HL-60 (cell line): Measurements from ENCODE around the gene MAN1C1.

ENCODE experiments used
- DNase-seq, 2 experiments: peaks; one replicate each; pipeline ENCODE4 v3.0.0-alpha.2; 2010 to 2020; ENCODE audit warnings: low read depth in 1 of 2, low spot score in 1 of 2
- H3K27ac ChIP-seq: fragments of 250-450 bp; sonication (Bioruptor Pico); replicated peaks from 2 replicates; pipeline ENCODE4 v1.5.1; 2020; ENCODE audit warnings: mild to moderate bottlenecking, moderate library complexity
- H3K27me3 ChIP-seq: fragments of 250-450 bp; sonication (Bioruptor Pico); 2 replicates; pipeline ENCODE4 v1.5.1; 2021; ENCODE audit warnings: mild to moderate bottlenecking, moderate library complexity; ENCODE audit not compliant: insufficient read depth, poor library complexity, severe bottlenecking
- H3K4me3 ChIP-seq: replicated peaks from 2 replicates; pipeline ENCODE4 v1.5.1; 2011; ENCODE audit warnings: mild to moderate bottlenecking, control low read depth, low read length; ENCODE audit not compliant: insufficient read depth
- GABPA ChIP-seq: IDR thresholded peaks from 2 replicates; pipeline ENCODE4 v1.6.1; 2012; ENCODE audit warnings: low read depth
- POLR2AphosphoS5 ChIP-seq: IDR thresholded peaks from 2 replicates; pipeline ENCODE4 v1.6.1; 2012; ENCODE audit warnings: low read depth
- SPI1 ChIP-seq: IDR thresholded peaks from 2 replicates; pipeline ENCODE4 v1.6.1; 2012; ENCODE audit warnings: low read depth, mild to moderate bottlenecking, borderline replicate concordance
- long read RNA-seq: library from polyadenylated mRNA; unstranded; transcript quantifications from one replicate; pipeline ENCODE4 v2.0.0, GENCODE V29; 2020
- TF ChIP-seq, protein P1 (sequence below): IDR thresholded peaks from 2 replicates; pipeline ENCODE4 v1.6.1; 2012; ENCODE audit warnings: low read depth; ENCODE audit not compliant: insufficient replicate concordance
- TF ChIP-seq, protein P2 (sequence below): IDR thresholded peaks from one replicate; pipeline ENCODE4 v1.5.1; 2011; ENCODE audit warnings: low read length, control low read depth, inconsistent platforms; ENCODE audit not compliant: insufficient read depth

The MAN1C1 gene
- long read RNA-seq, full-length matches to known transcripts = 1 of 4 reads
- long read RNA-seq, partial matches to known transcripts = 0 of 4 reads
- long read RNA-seq, other reads (novel, unspliced or antisense) = 3 of 4 reads

DNA sequence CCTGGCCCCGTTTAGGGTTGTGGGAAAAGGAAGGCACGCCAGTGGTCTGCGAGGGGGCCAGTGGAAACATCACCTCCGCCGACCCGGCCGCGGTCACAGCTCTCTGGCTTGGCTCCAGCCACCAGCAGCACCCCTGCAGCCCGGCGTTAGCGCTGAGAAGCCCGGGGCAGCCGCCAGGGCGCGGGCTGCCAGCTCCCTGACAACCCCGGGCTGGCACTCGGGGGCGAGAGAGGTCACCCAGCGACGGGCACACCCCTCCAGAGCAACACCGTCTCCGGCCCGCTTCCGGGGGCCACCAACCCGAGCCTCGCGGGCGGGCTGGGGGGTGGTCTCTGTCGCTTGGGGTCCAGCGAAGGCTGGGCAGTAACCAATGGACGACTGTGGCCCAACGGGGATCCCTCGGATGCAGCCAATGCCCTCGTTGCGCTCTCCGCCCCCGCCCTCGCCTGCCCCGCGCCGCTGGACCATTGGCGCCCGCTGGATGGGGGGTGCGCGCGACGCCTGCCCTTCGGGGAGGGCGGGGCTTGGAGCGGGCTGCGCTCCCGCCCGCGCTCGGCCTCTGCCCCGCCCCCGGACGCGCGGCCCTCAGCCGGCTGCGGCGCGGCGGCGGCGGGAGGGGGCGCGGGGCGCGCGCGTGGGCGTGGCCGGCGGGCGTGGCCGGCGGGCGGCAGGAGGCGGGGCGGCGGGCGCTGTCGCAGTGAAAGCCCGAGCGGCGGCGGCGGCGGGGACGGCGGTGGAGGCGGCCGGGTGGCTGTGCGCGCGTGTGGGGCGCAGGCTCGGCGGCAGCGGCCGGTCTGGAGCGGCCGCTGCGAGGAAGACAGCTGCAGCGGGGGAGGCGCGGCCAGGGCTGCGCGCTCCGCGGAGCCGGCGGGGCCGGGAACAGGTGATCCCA, at the start of gene MAN1C1:
MAN1C1 (plus strand) TSS at position 697 of the 892 bp plus-strand sequence. CDS start 1,007 bp downstream, outside the sequence.
- H3K27ac ChIP-seq = 0 out of 2 replicates have a peak within 1 kb of the TSS, but pooled peaks have one; percentile 9
- DNase-seq = peak; percentile 57 to 73
- no peak for TF ChIP-seq POLR2AphosphoS5
- TF ChIP-seq, protein P1, sequence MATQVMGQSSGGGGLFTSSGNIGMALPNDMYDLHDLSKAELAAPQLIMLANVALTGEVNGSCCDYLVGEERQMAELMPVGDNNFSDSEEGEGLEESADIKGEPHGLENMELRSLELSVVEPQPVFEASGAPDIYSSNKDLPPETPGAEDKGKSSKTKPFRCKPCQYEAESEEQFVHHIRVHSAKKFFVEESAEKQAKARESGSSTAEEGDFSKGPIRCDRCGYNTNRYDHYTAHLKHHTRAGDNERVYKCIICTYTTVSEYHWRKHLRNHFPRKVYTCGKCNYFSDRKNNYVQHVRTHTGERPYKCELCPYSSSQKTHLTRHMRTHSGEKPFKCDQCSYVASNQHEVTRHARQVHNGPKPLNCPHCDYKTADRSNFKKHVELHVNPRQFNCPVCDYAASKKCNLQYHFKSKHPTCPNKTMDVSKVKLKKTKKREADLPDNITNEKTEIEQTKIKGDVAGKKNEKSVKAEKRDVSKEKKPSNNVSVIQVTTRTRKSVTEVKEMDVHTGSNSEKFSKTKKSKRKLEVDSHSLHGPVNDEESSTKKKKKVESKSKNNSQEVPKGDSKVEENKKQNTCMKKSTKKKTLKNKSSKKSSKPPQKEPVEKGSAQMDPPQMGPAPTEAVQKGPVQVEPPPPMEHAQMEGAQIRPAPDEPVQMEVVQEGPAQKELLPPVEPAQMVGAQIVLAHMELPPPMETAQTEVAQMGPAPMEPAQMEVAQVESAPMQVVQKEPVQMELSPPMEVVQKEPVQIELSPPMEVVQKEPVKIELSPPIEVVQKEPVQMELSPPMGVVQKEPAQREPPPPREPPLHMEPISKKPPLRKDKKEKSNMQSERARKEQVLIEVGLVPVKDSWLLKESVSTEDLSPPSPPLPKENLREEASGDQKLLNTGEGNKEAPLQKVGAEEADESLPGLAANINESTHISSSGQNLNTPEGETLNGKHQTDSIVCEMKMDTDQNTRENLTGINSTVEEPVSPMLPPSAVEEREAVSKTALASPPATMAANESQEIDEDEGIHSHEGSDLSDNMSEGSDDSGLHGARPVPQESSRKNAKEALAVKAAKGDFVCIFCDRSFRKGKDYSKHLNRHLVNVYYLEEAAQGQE = no peak
- TF ChIP-seq SPI1 = no peak
- no peak for TF ChIP-seq GABPA
- no peaks in the 10 kb centered on the region for H3K27me3 ChIP-seq
- H3K4me3 ChIP-seq = peak within 1 kb of the TSS; percentile 72

DNA sequence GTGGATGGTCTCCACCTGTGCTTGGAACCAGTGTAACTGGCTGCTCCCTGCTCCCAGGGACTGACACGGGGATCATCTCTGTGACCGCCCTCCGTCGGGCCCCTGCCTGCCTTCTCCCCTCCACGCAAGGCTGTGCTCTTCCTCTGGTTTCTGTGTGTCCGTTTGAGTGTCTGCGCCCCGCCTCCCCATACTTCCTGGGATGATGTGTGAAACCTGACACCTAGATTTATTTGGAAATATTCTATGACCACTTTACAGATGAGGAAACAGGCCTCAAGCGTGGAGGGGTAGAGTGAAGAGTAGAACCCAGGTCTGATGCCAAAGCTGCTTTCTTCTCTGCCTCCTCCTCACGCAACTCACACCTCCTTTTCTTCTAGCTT, 48.9 kb upstream of the MAN1C1 start:
- no peaks in the 10 kb centered on the region for H3K27me3 ChIP-seq
- no peak overlapping the region for H3K27ac ChIP-seq
- no peak overlapping the region for H3K4me3 ChIP-seq
- DNase-seq = no peak
- no peak for TF ChIP-seq POLR2AphosphoS5
- TF ChIP-seq GABPA = no peak
- TF ChIP-seq, protein P1 = no peak
- no peak for TF ChIP-seq SPI1
- TF ChIP-seq, protein P2, sequence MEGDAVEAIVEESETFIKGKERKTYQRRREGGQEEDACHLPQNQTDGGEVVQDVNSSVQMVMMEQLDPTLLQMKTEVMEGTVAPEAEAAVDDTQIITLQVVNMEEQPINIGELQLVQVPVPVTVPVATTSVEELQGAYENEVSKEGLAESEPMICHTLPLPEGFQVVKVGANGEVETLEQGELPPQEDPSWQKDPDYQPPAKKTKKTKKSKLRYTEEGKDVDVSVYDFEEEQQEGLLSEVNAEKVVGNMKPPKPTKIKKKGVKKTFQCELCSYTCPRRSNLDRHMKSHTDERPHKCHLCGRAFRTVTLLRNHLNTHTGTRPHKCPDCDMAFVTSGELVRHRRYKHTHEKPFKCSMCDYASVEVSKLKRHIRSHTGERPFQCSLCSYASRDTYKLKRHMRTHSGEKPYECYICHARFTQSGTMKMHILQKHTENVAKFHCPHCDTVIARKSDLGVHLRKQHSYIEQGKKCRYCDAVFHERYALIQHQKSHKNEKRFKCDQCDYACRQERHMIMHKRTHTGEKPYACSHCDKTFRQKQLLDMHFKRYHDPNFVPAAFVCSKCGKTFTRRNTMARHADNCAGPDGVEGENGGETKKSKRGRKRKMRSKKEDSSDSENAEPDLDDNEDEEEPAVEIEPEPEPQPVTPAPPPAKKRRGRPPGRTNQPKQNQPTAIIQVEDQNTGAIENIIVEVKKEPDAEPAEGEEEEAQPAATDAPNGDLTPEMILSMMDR = no peak

GRCh38 chr1:25568090-25568833, 48.3 kb upstream of the MAN1C1 start:
- Histone ChIP-seq H3K27ac (no peak overlapping the region), H3K4me3 (no peak overlapping the region), H3K27me3 (no peaks in the 10 kb centered on the region)
- peak in 1 of 2 experiments; percentile 21 for DNase-seq
- TF ChIP-seq, protein P2 = no peak
- no peak for TF ChIP-seq POLR2AphosphoS5
